NCI-H2227 treated with DMSO at 0.1 percent for 48 hours (cell line): ENCODE results near the gene NDUFB5.

Experiments
- DNase-seq: peaks from one replicate; lab custom pipeline; 2025; lab: John Stamatoyannopoulos, UW

NDUFB5 gene

DNA sequence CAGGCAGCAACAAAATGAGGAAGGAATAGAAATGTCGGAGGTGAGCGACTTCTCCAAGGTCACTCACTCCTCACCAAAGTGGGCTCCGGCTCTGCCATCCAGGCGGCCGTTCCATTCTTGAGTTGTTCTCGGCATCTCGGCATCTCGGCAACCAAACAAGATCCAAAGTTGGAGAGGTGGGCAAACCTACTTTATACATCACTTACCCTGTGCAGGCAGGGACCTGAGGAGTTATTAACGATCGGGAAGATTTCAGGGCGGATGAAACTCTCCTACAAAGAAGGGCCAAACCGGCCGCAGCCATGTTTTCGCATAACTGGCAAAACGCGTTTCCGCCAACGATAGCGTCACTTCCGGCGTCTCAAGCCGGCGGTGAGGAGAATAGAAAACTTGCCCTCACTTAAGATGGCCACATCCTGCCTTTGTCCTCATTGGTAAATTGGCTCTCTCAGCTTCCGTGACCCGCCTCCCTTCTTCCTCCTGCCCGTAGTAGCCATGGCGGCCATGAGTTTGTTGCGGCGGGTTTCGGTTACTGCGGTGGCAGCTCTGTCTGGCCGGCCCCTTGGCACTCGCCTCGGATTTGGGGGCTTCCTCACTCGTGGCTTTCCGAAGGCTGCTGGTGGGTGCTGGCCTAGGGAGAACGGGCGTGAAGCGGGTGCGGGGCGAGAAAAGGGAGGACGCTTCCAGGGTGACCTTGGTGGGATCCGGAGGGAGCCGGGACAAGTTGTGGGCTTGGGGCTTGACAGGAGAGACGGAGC lies at the start of gene NDUFB5, which contains the start of gene MRPL47:
NDUFB5 (plus strand) TSS at position 474 of the 758 bp plus-strand sequence; CDS start at position 496, 22 bp downstream.
MRPL47 (minus strand) TSS at position 318 of the 758 bp plus-strand sequence; CDS start at position 304, 14 bp downstream.
- peak; percentile 96 for DNase-seq

DNA sequence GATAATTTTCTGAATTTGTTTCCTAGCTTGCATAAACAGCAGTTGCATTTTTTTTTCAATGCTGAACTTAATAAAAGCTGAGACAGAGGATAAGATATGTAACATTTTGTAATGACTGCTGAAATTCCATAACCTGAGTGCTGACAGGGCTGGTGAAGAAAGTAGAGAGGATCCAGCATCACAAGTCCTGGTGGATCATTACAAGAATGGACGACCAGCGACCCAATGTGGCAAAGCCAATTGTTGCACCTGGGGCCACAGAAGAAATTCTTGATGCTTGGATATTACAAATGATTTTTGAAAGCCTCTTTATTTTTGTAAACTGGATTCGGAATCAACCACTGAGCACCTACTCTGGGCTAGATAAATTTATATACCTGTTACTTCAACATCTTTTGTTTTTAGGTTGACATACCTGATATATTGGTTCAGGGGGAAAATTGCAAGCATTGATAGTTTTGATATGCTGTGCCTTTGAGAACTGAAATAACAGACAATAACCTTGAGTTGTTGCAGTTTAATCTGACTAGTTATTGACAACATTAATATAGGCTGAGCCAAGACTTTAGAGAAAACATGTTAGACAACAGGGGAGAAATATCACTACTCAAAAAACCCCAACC lies 45.7 kb upstream of the NDUFB5 start:
- peak; percentile 54 for DNase-seq

DNA sequence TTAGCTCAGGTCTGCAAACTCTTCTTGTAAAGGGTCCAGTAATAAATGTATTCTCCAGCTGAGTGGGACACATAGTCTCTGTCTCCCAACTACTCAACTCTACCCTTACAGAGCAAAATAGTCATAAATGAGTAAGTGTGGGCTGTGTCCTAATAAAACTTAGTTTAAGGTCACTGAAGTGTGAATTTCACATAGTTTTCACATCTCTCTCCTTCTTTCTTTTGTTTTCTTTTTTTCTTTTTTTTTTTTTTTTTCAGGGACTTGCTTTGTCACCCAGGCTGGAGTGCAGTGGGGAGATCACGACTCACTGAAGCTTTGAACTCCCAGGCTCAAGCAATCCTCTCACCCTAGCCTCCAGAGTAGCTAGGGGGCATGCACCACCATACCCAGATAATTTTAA lies 43.8 kb upstream of the NDUFB5 start:
- no peak for DNase-seq

DNA sequence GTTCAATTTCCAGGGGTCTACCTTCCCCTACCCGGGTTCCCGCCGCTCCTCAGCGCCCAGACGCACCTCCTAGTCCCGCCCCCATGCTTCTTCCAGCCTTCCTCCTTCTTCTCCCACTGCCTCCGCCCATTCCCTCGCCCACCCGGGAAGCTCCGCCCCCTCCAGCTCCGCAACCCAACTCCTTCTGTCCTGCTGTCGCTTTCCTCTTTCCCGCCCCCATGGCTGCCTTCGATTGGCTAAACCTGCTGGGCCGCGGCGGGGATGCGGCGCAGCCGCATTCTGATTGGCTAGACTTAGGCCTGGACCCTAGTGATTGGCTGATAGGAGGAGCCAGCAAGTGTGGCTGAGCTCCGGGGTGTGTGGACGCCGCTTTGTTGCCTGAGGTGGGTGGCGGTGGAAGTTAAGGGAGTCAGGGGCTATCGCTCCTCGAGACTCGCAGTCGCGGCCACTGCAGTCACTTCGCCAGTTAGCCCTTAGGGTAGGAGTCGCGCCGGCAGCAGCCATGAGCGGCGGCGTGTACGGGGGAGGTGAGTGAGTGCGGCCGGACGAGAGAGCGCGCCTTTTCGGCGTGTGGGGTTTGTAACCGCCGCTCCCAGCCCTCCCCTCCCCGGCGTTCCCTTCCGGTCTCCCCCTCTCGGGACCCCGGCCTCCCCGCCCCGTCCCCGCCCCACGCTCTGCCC lies 41.9 kb upstream of the NDUFB5 start, which contains the start of gene ACTL6A:
ACTL6A (plus strand) TSS at position 336 of the 680 bp plus-strand sequence; CDS start at position 503, 167 bp downstream.
- DNase-seq, result peak; percentile 99

DNA sequence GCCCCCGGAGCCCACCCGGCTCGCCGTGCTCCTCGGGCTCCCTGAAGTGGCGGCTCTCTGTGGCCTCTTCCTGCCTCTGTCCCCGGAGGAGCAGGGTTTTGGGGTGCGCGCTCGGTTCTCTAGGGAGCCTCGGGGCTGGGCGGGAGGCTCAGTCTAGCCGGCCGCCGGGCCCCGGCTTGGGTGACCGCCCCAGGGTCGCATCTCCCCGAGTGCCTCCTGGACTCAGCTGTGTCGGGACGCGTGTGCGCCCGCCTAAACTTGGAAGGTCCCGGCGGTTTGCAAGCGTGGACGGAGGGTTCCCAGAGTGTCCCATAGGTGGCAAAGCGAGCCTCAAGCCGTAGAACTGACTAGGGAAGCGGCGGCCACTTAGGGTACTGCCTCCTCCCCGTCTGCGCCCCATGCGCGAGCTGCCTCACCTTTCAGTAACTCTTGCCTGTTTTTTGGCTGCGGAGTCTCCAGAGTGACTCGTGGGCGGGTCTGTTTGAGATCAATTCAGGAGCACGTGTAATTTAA lies 41.3 kb upstream of the NDUFB5 start:
- peak; percentile 57 for DNase-seq

DNA sequence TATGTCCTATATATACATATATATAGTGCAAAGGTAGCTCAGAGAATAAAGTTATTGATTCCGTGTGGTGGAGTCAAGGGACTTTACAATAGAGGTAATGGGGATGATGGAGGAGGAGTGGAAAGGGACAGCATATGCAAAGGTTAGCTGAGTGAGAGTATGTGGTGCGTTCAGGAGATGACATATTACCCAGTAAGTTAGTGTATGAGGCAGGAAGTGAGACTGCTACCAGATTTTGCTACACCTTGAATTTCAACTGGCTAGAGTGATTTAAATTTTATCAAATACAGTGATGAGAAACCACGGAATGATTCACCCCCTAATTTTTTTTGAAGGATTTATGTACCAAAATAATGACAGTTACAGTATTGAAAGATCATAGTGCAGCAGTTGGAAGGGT lies 39.1 kb upstream of the NDUFB5 start:
- DNase-seq, result no peak

DNA sequence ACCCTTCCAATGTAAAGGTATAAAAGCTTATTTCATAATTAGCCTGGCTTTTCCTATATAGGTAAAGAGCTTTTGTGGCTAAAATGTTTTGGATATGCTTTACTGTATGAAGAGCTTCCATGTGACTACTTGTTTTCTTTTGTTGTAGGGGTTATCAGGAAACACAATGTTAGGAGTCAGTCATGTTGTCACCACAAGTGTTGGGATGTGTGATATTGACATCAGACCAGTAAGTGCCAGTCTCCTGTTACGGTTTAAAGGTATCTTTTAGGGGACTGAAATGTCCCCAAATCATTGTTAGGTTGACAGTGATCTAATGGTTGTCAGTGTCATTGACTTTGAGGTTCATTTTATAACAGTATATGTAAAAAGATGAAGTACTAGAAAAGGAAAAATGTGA lies 23.6 kb upstream of the NDUFB5 start:
- DNase-seq, result no peak

DNA sequence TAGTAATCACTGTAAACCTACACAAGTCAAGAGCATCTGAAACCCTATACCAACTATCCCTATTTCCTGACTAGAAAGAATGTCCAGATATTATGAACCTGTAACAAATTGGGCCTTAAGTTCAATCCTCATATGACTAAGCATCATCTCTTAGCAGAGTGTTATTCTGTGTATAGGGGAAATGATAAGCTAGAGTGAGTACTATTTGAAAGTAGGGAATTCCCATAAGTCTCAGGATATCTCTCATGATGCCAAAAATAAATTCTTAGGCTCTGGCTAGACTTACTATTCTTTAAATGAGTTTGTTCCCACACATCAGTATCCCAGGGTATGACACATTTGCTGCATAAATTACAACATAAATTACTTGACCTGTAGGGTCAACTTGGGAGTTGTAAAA lies 15.5 kb upstream of the NDUFB5 start:
- no peak for DNase-seq

DNA sequence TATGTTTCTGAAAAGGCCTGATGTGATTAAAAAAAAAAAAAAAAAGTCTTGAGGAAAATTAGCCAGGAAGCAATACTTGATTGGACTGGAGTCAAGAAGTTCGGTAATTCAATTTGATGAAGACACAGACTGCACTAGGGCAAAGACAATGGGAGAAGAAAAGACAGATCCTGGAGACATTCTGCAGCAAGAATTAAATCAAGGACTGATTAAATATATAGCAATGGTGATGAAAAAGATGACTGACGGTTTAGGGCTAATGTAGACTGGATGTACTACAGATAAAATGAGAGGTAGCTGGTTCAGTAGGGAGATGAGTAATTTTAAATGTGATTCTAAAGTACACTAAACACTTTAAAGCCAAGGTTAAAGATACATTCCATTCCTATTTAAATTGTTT lies 13.9 kb upstream of the NDUFB5 start:
- DNase-seq, result no peak

DNA sequence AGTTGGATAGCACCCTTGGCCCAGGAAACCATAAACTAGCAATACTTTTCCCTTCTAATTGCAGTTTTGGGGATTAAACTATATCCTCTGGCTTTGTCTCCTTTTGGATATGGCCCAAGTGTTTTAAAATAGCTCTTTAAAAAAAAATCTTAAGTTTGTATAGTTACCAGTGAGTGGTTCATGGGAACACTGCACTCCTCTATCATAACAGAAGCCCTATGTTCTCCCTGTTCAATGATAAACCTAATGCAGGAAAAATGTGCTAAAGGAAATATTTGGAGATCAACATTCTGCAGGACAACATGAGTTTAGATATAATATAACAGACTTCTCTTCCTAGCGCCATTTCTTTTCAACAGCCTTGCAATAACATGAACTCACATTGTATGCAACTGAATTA lies 13.3 kb upstream of the NDUFB5 start:
- no peak for DNase-seq

DNA sequence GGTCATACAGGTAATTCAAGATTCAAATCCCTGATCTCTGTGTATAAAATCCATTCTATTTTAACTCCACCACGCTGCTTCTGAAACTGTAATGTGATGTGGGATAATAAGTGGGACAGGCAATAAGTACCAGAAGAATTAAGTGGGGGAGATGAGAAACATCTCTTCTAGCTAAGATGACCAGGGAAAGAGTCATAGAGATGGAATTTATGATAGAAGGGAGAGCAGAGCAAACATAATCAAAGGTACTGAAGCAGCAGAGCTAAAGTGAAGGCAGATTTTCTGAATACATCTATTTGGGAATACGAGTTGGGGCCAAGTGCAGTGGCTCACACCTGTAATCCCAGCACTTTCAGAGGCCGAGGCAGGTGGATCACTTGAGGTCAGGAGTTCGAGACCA lies 5.1 kb upstream of the NDUFB5 start:
- no peak for DNase-seq

DNA sequence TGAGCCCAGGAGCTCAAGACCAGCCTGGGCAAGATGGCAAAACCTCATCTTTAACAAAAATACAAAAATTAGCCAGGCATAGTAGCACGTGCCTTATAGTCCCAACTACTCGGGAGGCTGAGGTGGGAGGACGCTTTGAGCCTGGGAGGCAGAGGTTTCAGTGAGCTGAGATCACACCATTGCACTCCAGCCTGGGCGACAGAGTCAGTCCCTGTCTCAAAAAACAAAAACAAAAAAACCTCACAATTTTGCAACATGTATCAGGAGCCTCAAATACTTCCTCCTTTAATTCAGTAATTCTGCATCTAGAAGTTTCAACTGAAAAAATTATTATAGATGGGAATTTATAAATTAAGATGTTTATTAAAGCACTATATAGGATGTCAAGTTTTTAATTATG lies 1.3 kb upstream of the NDUFB5 start:
- no peak for DNase-seq

DNA sequence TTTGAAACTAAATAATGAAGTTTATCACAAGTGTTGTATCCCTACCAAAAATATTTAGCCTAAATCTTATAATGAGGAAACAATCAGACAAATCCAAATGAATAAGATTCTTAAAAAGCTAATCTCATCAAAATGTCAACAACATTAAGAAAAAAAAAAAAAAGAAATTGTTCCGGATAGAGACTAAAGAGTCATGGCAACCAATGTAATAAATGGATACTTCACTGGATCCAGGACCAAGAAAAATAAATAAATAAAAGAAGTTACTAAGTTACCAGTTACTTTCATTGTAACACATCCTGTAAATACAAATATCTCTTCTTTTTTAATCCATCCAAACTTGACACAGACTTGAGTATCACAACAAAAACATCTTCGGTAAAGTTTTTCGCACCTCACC lies 763 bp upstream of the NDUFB5 start:
- DNase-seq, result peak; percentile 17

DNA sequence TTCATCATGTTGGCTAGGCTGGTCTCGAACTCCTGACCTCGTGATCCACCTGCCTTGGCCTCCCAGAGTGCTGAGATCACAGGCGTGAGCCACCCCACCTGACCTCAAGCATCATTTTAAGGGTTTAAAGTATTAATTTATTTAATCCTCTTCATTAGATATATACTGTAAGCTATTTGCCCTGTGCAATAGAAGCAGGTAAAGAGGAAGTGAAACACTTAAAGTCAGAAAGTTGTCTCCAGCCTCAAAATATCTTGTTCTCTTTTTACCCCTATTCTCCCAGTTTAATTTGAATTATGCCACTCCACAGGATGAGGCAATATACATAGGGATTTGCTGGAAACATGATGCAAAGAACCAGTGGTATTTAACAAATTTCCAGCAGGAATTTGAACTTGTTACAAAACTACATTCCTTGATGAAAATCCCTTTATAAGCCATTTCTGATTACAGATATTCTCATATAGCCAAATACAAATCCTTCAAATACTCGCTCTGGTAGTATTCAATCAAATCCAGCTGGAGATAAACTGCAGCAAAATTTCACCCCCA lies 2.0 kb downstream of the NDUFB5 start:
- DNase-seq, result no peak

DNA sequence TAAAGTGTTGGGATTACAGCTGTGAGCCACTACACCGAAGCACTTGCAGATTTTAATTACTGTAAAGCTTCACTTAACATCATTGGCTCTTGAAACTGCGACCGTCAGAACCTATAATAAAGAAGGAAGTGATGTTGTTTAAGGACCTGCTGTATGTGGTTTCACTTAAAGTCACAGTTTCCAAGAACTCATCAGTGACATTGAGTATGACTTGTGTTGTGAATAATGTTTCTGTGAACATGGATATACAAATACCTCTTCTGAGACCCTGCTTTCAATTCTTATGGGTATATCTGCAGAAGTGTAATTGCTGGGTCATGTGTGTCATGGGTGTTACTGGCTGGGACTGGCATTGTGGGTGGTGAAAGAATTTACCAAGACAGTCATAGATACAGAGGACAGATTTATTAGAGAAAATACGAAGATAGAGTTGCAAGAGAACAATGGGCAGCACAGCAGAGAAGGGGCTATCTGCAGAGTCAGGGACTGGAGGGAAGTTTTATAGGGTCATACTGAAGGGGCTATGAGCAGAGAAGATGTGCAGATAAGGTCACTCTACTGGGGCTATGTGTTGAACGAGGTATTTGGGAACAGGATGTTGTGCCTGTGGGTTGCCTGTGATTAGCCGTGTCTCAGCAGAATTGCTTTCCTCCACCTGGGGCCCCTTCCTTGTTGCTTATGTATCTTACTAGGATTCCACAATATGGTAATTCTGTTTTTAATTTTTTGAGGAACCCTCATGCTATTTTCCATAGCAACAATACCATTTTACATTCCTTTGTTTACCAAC lies 4.5 kb downstream of the NDUFB5 start:
- DNase-seq, result peak; percentile 2

DNA sequence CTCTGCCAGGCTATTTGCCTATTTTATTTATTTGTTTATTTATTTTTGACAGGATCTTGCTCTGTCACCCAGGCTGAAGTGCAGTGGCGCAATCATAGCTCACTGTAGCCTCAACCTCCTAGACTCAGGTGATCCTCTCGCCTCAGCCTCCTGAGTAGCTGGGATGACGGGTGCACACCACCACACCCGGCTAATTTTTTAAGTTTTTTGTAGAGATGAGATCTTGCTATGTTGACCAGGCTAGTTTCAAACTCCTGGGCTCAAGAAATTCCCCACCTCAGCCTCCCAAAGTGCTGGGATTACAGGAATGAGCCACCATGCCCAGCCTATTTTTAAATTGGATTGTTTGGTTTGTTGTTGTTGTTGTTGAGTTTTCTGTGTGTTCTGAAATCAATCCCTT lies 5.5 kb downstream of the NDUFB5 start:
- no peak for DNase-seq

DNA sequence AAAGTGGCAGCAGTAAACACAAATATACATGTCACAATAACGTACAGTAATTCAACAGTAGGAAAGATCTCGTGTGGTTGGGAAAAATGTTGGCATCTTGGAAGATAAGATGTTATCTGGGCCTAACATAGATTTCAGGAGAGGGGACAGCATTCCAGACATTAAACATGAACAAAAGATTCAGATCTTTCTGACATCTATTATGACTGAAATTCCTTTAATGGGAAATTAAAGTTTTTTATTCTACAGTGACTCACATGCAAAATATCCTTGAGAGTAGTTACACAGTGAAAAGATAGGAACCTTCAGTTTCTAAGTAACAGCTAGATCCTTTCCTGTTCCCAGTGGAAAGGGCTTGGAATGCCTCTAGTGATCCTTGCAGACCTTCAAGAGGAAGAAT lies 9.2 kb downstream of the NDUFB5 start:
- DNase-seq, result no peak

DNA sequence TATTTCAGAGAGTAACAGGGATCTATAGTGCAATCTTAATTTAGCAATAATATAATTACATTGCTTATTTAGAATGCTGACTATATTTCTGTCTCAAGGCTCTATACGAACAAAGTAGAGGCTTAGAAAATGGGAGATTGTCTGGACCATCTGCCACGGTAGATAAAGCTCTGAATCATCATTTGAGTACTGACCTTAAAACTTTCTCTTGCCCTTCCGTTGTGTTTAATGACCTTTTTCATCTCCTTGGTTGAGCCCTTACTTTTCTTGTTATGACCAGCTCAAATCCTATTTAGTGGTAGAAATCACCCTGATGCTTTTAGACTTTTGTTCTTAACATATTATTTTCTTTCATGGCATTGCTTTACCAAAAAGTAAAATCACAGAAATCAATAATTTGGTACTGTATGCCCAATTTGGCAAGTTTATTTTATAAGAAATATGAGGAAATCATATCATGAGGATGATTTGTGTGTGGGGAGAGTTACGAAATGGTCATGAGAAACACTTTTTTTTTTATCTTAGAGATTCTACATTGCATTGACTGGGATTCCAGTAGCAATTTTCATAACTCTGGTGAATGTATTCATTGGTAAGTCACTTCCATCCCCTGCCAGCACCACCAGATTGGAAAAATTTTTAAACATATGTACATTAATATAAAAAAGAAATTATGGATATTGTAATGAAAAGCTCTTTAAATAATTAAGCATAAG lies 11.0 kb downstream of the NDUFB5 start:
- DNase-seq, result no peak

DNA sequence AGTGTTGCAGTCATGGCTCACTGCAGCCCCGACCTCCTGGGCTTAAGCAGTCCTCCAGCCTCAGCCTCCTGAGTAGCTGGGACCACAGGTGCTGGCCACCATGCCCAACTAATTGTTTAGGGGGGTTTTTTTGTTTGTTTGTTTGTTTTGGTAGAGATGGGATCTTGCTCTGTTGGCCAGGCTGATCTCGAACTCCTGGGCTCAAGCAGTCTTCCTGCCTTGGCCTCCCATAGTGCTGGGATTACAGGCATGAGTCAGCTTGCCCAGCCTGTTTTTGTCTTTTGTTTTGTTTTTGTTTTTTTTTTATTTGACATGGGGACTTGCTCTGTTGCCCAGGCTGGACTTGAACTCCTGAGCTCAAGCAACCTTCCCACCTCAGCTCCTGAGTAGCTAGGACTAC lies 17.4 kb downstream of the NDUFB5 start:
- DNase-seq, result no peak

DNA sequence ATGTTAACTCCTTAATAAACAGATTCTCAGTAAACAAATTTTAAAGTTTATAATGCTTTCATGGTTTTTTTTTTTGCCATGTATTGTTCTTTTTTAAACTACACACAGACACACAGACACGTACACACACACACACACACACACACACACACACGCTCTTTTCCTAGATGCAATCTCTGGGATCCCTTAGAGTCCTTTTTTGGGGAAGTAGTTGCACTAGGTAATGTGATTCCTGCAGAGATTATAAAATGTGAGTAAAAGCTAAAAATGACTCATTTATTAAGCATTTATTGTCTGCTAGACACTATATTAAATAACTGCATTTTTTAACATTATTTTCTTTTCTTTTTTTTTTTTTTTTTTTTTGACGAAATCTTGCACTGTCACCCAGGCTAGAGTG lies 19.9 kb downstream of the NDUFB5 start:
- DNase-seq, result no peak
